OCI-M1 (cell line): ENCODE data around the gene MYNN.

Experiments used
- DNase-seq: peaks from one replicate; lab custom pipeline; 2025; lab: John Stamatoyannopoulos, UW

Gene MYNN

GRCh38 chr3:169835533-169835932, 62.3 kb downstream of the MYNN start:
- DNase-seq: no peak

- no peak for DNase-seq
These were observed 63.1 kb downstream of the MYNN start for GRCh38 chr3:169836078-169836941.

- no peak for DNase-seq
These were observed 63.7 kb downstream of the MYNN start for GRCh38 chr3:169836942-169837275.

- DNase-seq: no peak
These were observed 65.4 kb downstream of the MYNN start for GRCh38 chr3:169838511-169839030.
